H1 (cell line): ENCODE results near the gene SLC39A11. TPM values are rescaled to one million over a fixed set of nuclear protein-coding genes. Genes with fewer than 3 reads are reported as not detected.

Experiments used
- CTCF ChIA-PET: fragments of 300-600 bp; sonication (Branson Sonifier 250); formaldehyde crosslinking; loops from one replicate; lab custom pipeline; 2021; ENCODE audit not compliant: partially characterized antibody; lab: Charles Lee
- POLR2A ChIA-PET: fragments of 300-600 bp; sonication (Branson Sonifier 250); formaldehyde crosslinking; loops from one replicate; lab custom pipeline; 2021; ENCODE audit warnings: inconsistent platforms; ENCODE audit not compliant: partially characterized antibody; lab: Charles Lee
- DNase-seq, 2 experiments: peaks; one replicate each; pipeline versions ENCODE4 v3.0.0 to v3.0.0-alpha.2; 2010 to 2022; ENCODE audit warnings: low spot score in 2 of 2, low read depth in 1 of 2, mixed read lengths in 1 of 2
- FAIRE-seq: peaks from 2 replicates; lab custom pipeline; 2011; peaks lifted over from hg19 to GRCh38; lab: Jason Lieb, UNC
- H2AFZ ChIP-seq: 2 replicates; pipeline ENCODE4 v1.8.1; 2012; ENCODE audit warnings: low read length, inconsistent platforms
- H2AK5ac ChIP-seq: 2 replicates; pipeline ENCODE4 v1.6.1; 2013; ENCODE audit warnings: low read depth, low read length
- H2BK120ac ChIP-seq: replicated peaks from 2 replicates; pipeline ENCODE3; 2013; ENCODE audit warnings: low read depth, low read length, inconsistent platforms
- H2BK12ac ChIP-seq: 2 replicates; pipeline ENCODE4 v1.6.1; 2013; ENCODE audit warnings: low read depth, low read length
- H2BK15ac ChIP-seq: 2 replicates; pipeline ENCODE4 v1.6.1; 2013; ENCODE audit warnings: low read length
- H2BK20ac ChIP-seq: 2 replicates; pipeline ENCODE4 v1.6.1; 2013; ENCODE audit warnings: low read length
- H2BK5ac ChIP-seq: 2 replicates; pipeline ENCODE4 v1.6.1; 2013; ENCODE audit warnings: low read depth, low read length
- H3K14ac ChIP-seq: 2 replicates; pipeline ENCODE4 v1.6.1; 2013; ENCODE audit warnings: inconsistent platforms; ENCODE audit not compliant: insufficient read length
- H3K18ac ChIP-seq: 2 replicates; pipeline ENCODE4 v1.6.1; 2013; ENCODE audit warnings: low read length; ENCODE audit errors: extremely low read depth
- H3K23ac ChIP-seq: 2 replicates; pipeline ENCODE4 v1.6.1; 2013; ENCODE audit warnings: inconsistent platforms; ENCODE audit not compliant: insufficient read length
- H3K23me2 ChIP-seq: 2 replicates; pipeline ENCODE4 v1.6.1; 2013; ENCODE audit warnings: low read depth, low read length
- H3K27ac ChIP-seq: 2 replicates; pipeline ENCODE4 v1.6.1; 2011; ENCODE audit warnings: low read depth, low read length, inconsistent platforms
- H3K27me3 ChIP-seq, 4 experiments: replicated peaks in 1 of 4; 1 replicate in 1 of 4; 2 replicates in 3 of 4; pipeline versions ENCODE4 v1.6.1 to v1.8.1; 2011 to 2013; ENCODE audit warnings: low read length in 3 of 4, mild to moderate bottlenecking in 3 of 4, inconsistent platforms in 2 of 4, mixed read lengths in 2 of 4, moderate library complexity in 1 of 4; ENCODE audit not compliant: control insufficient read depth in 3 of 4, insufficient read depth in 3 of 4; ENCODE audit errors: extremely low read depth in 1 of 4
- H3K36me3 ChIP-seq, 4 experiments: 2 replicates each; pipeline versions ENCODE4 v1.6.1 to v1.8.1; 2011 to 2013; ENCODE audit warnings: mild to moderate bottlenecking in 4 of 4, low read length in 3 of 4, moderate library complexity in 2 of 4, control low read depth in 1 of 4, inconsistent platforms in 1 of 4; ENCODE audit not compliant: insufficient read depth in 4 of 4, control insufficient read depth in 2 of 4
- H3K4ac ChIP-seq: replicated peaks from 2 replicates; pipeline ENCODE3; 2013; ENCODE audit warnings: low read length, low read depth, mixed read lengths, inconsistent platforms; ENCODE audit not compliant: insufficient read length
- H3K4me1 ChIP-seq, 4 experiments: replicated peaks in 1 of 4; 1 replicate in 1 of 4; 2 replicates in 3 of 4; pipeline versions ENCODE4 v1.6.1 to v1.8.1; 2011 to 2013; ENCODE audit warnings: low read length in 3 of 4, inconsistent platforms in 2 of 4, mixed read lengths in 1 of 4; ENCODE audit not compliant: insufficient read depth in 4 of 4, control insufficient read depth in 3 of 4
- H3K4me2 ChIP-seq, 2 experiments: 2 replicates each; pipeline versions ENCODE4 v1.6.1 to v1.8.1; 2011 to 2013; ENCODE audit warnings: low read depth in 2 of 2, low read length in 2 of 2, control low read depth in 1 of 2, inconsistent platforms in 1 of 2, mild to moderate bottlenecking in 1 of 2; ENCODE audit not compliant: insufficient read depth in 1 of 2
- H3K4me3 ChIP-seq, 4 experiments: fragments of 200-600, 300-600 bp in 1 of 4; sonication (generic), shearing (Covaris generic), sonication (Bioruptor Twin) in 1 of 4; 2 replicates each; pipeline versions ENCODE4 v1.5.1 to v1.8.1; 2011 to 2016; ENCODE audit warnings: low read length in 4 of 4, low read depth in 3 of 4, control low read depth in 2 of 4, inconsistent platforms in 2 of 4, mild to moderate bottlenecking in 2 of 4, mixed read lengths in 1 of 4, moderate library complexity in 1 of 4; ENCODE audit not compliant: insufficient read depth in 2 of 4; ENCODE audit errors: extremely low read depth in 1 of 4
- H3K56ac ChIP-seq: replicated peaks from 2 replicates; pipeline ENCODE3; 2013; ENCODE audit warnings: low read depth, mild to moderate bottlenecking, mixed read lengths, low read length, inconsistent platforms; ENCODE audit not compliant: insufficient read length
- H3K79me1 ChIP-seq: 2 replicates; pipeline ENCODE4 v1.6.1; 2013; ENCODE audit warnings: low read depth, low read length, control low read depth
- H3K79me2 ChIP-seq, 2 experiments: 2 replicates each; pipeline versions ENCODE4 v1.6.1 to v1.8.1; 2012 to 2013; ENCODE audit warnings: low read length in 2 of 2, mild to moderate bottlenecking in 2 of 2, inconsistent platforms in 1 of 2; ENCODE audit not compliant: insufficient read depth in 2 of 2, control insufficient read depth in 1 of 2
- H3K9ac ChIP-seq, 4 experiments: replicated peaks in 1 of 4; 1 replicate in 1 of 4; 2 replicates in 3 of 4; pipeline versions ENCODE4 v1.6.1 to v1.8.1; 2011 to 2013; ENCODE audit warnings: low read depth in 3 of 4, low read length in 3 of 4, control low read depth in 2 of 4, mild to moderate bottlenecking in 2 of 4, moderate library complexity in 2 of 4, inconsistent platforms in 1 of 4; ENCODE audit errors: extremely low read depth in 1 of 4
- H3K9me3 ChIP-seq, 2 experiments: 2 replicates each; pipeline versions ENCODE4 v1.6.1 to v1.8.1; 2012 to 2013; ENCODE audit warnings: mild to moderate bottlenecking in 2 of 2, moderate library complexity in 2 of 2, control low read depth in 1 of 2, inconsistent platforms in 1 of 2, low read depth in 1 of 2, low read length in 1 of 2, mixed read lengths in 1 of 2; ENCODE audit not compliant: insufficient read depth in 2 of 2
- H4K20me1 ChIP-seq, 2 experiments: replicated peaks in 1 of 2; 2 replicates each; pipeline versions ENCODE3 to v1.8.1; 2011 to 2013; ENCODE audit warnings: inconsistent platforms in 2 of 2, low read length in 2 of 2, mild to moderate bottlenecking in 1 of 2; ENCODE audit not compliant: insufficient read depth in 2 of 2, control insufficient read depth in 1 of 2
- H4K5ac ChIP-seq: 2 replicates; pipeline ENCODE4 v1.6.1; 2013; ENCODE audit warnings: low read length, low read depth, mixed read lengths, inconsistent platforms; ENCODE audit not compliant: insufficient read length
- H4K8ac ChIP-seq: 2 replicates; pipeline ENCODE4 v1.8.0; 2013; ENCODE audit warnings: mild to moderate bottlenecking, moderate library complexity, low read length, inconsistent platforms; ENCODE audit not compliant: insufficient read depth; ENCODE audit errors: extremely low read depth
- H4K91ac ChIP-seq: replicated peaks from 2 replicates; pipeline ENCODE3; 2013; ENCODE audit warnings: low read length, mixed read lengths, inconsistent platforms; ENCODE audit not compliant: insufficient read length
- POLR2AphosphoS5 ChIP-seq: IDR thresholded peaks from 2 replicates; pipeline ENCODE4 v1.6.1; 2011; ENCODE audit warnings: low read depth, low read length
- WGBS, 2 experiments: shearing (Covaris generic) in 1 of 2; methylation state at CpG; one replicate each; pipeline versions ENCODE4 v1.1.6 to v1.1.7; 2013 to 2015; ENCODE audit warnings: low lambda C conversion rate in 2 of 2, mixed read lengths in 2 of 2, inconsistent platforms in 1 of 2, low coverage in 1 of 2, missing lambda C conversion rate in 1 of 2; ENCODE audit not compliant: insufficient replicate concordance in 2 of 2, insufficient coverage in 1 of 2, insufficient read length in 1 of 2; ENCODE audit errors: extremely low coverage in 1 of 2, missing lambda C conversion rate in 1 of 2; 5-methylcytosine and 5-hydroxymethylcytosine counted together
- polyA plus RNA-seq, 7 experiments: library from polyadenylated mRNA; depleted of rRNA in 3 of 7; stranded (reverse) in 5 of 7; unstranded in 2 of 7; fragments of >200 nt in 5 of 7; fragments of 200-250 nt in 2 of 7; gene quantifications; 1 replicate in 5 of 7; 2 replicates in 1 of 7; 4 replicates in 1 of 7; pipeline versions ENCODE4 v1.2.1 to v1.2.3, GENCODE V29; 2011 to 2013; ENCODE audit warnings: missing spikeins in 2 of 7, mixed read lengths in 2 of 7
- total RNA-seq: library from RNA; stranded (reverse); fragmentation: NEBNext Ultra II Directional; extraction: Animal tissue kit (Norgen Biotek cat#: 25700); gene quantifications from 2 replicates; pipeline ENCODE4 v1.2.1, GENCODE V29; 2021

The SLC39A11 gene
- total and polyA plus RNA-seq, 2 of the 8 experiments (the other 6 are each of a cell fraction or from before 2014, with no cell fraction given) = 12.2 to 19.6 TPM

- no peak overlapping the region for H2BK5ac ChIP-seq
- H3K79me1 ChIP-seq = no peaks in the 10 kb centered on the region
- ChIA-PET CTCF (interaction anchor here (1.3 to 4.6 kb wide), 3 partner anchors 19 to 150 kb away, joined by 3 to 27 read pairs (median 11); no protein-coding TSS in a partner anchor), POLR2A (no interaction called here)
- no peak overlapping the region for H3K9ac ChIP-seq
- no peak overlapping the region for H4K8ac ChIP-seq
- no peak overlapping the region for H4K5ac ChIP-seq
- WGBS, 2 experiments = 94% methylated on average over 3 of the region's 3 CpGs; no CpG with 5 or more reads in 1 of the 2 experiments
- H4K91ac ChIP-seq = no peak overlapping the region
- H3K23me2 ChIP-seq = no peaks in the 10 kb centered on the region
- H2BK120ac ChIP-seq = no peak overlapping the region
- DNase-seq (no peak), FAIRE-seq (no peak)
- no peak overlapping the region for H3K4me3 ChIP-seq
- no peak overlapping the region for H2BK12ac ChIP-seq
- H3K4me1 ChIP-seq = no peaks in the 10 kb centered on the region
- peaks cover 0 to 4% of the 10 kb centered on the region in 2 experiments; a peak in 1 of 4 replicates for H3K9me3 ChIP-seq
- H3K4ac ChIP-seq = no peak overlapping the region
- no peaks in the 10 kb centered on the region for H3K79me2 ChIP-seq
- no peak overlapping the region for H3K56ac ChIP-seq
- no peak overlapping the region for H2AFZ ChIP-seq
- no peaks in the 10 kb centered on the region; a peak in 1 of 7 replicates for H3K27me3 ChIP-seq
- H3K18ac ChIP-seq = no peak overlapping the region
- H3K14ac ChIP-seq = no peak overlapping the region
- no peak overlapping the region for H3K23ac ChIP-seq
- no peaks in the 10 kb centered on the region for H4K20me1 ChIP-seq
- H2BK15ac ChIP-seq = no peak overlapping the region
- H3K4me2 ChIP-seq = no peak overlapping the region
- H3K27ac ChIP-seq = no peak overlapping the region
- TF ChIP-seq POLR2AphosphoS5 = no peak
- H3K36me3 ChIP-seq = no peaks in the 10 kb centered on the region
- H2AK5ac ChIP-seq = no peak overlapping the region
- H2BK20ac ChIP-seq = no peak overlapping the region
Observed at GRCh38 chr17:72706396-72706981, 386.0 kb downstream of the SLC39A11 start.
